SU-DHL-6 (cell line): ENCODE data around the gene ATP5F1C.

Experiments used
- H2AFZ ChIP-seq: fragments of 200-600 bp; sonication (generic); 2 replicates; pipeline ENCODE4 v1.6.1; 2014; ENCODE audit warnings: low read depth, mild to moderate bottlenecking, moderate library complexity, mixed read lengths, antibody characterized with exemption, low read length; ENCODE audit not compliant: severe bottlenecking
- H3F3A ChIP-seq: fragments of 200-600 bp; shearing (Covaris generic); 2 replicates; pipeline ENCODE4 v1.6.0; 2016; ENCODE audit warnings: antibody characterized with exemption, mild to moderate bottlenecking; ENCODE audit not compliant: insufficient read depth
- H3K27ac ChIP-seq: fragments of 200-600 bp; sonication (generic); 2 replicates; pipeline ENCODE4 v1.5.1; 2016; ENCODE audit warnings: low read depth, mild to moderate bottlenecking, low read length, moderate library complexity, mixed read lengths
- H3K27me3 ChIP-seq: fragments of 200-600 bp; sonication (generic), shearing (Covaris generic); 2 replicates; pipeline ENCODE4 v1.6.0; 2014; ENCODE audit warnings: mild to moderate bottlenecking, low read length
- H3K36me3 ChIP-seq: fragments of 200-600 bp; sonication (generic); 2 replicates; pipeline ENCODE4 v1.6.1; 2014; ENCODE audit warnings: mild to moderate bottlenecking, low read length, mixed read lengths
- H3K4me2 ChIP-seq: fragments of 300-600, 200-600 bp; shearing (Covaris generic), sonication (generic); 2 replicates; pipeline ENCODE4 v1.6.0; 2014; ENCODE audit warnings: low read length, low read depth, mild to moderate bottlenecking; ENCODE audit not compliant: poor library complexity, severe bottlenecking
- H3K4me3 ChIP-seq: fragments of 200-600 bp; sonication (generic); 2 replicates; pipeline ENCODE4 v1.5.1; 2014; ENCODE audit warnings: antibody characterized with exemption, low read length, mild to moderate bottlenecking, mixed read lengths; ENCODE audit not compliant: insufficient read depth, poor library complexity, severe bottlenecking
- H3K79me2 ChIP-seq: fragments of 200-600 bp; sonication (generic); 2 replicates; pipeline ENCODE4 v1.6.1; 2014; ENCODE audit warnings: mild to moderate bottlenecking, low read length, moderate library complexity; ENCODE audit not compliant: insufficient read depth
- H3K9ac ChIP-seq: fragments of 200-600 bp; sonication (generic); 2 replicates; pipeline ENCODE4 v1.7.0; 2014; ENCODE audit warnings: mild to moderate bottlenecking, low read length
- H3K9me2 ChIP-seq: fragments of 200-600 bp; sonication (generic); replicated peaks from 2 replicates; pipeline ENCODE4 v1.6.1; 2014; ENCODE audit warnings: low read length; ENCODE audit not compliant: insufficient read depth
- H3K9me3 ChIP-seq: fragments of 200-600 bp; sonication (generic); 2 replicates; pipeline ENCODE4 v1.6.1; 2014; ENCODE audit warnings: low read length, mixed read lengths; ENCODE audit not compliant: insufficient read depth
- H4K20me1 ChIP-seq: fragments of 200-600 bp; sonication (generic); 2 replicates; pipeline ENCODE4 v1.6.1; 2014; ENCODE audit warnings: low read depth, mild to moderate bottlenecking, antibody characterized with exemption, low read length, moderate library complexity, mixed read lengths
- EZH2phosphoT487 ChIP-seq: fragments of 200-600 bp; sonication (generic), shearing (Covaris generic); conservative IDR thresholded peaks from 2 replicates; pipeline ENCODE4 v1.6.1; 2018; ENCODE audit warnings: mild to moderate bottlenecking, antibody characterized with exemption, low read length, moderate library complexity, mixed read lengths
- TF ChIP-seq, protein P1 (sequence below): fragments of 200-600 bp; sonication (generic); IDR thresholded peaks from one replicate; pipeline ENCODE4 v1.5.1; 2017; ENCODE audit warnings: antibody characterized with exemption, mild to moderate bottlenecking, low read length, moderate library complexity; ENCODE audit not compliant: insufficient read depth, poor library complexity, severe bottlenecking

ATP5F1C gene

DNA sequence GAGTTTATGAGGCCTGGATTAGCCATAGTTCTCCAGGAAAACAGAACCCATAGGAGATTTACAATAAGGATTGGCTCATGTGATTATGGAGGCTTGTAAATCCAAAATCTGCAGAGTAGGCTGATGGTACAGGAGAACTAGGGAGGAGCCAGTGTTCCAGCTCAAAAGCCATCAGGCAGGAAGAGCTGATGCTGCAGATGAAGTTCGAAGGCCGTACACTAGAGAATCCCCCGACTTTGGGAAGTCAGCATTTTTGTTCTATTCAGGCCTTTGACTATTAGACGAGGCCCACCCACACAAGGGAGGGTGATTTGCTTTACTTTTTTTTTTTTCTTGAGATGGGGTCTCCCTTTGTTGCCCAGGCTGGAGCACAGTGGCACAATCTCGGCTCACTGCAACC lies 37.8 kb upstream of the ATP5F1C start:
- no peak for TF ChIP-seq EZH2phosphoT487
- TF ChIP-seq, protein P1, sequence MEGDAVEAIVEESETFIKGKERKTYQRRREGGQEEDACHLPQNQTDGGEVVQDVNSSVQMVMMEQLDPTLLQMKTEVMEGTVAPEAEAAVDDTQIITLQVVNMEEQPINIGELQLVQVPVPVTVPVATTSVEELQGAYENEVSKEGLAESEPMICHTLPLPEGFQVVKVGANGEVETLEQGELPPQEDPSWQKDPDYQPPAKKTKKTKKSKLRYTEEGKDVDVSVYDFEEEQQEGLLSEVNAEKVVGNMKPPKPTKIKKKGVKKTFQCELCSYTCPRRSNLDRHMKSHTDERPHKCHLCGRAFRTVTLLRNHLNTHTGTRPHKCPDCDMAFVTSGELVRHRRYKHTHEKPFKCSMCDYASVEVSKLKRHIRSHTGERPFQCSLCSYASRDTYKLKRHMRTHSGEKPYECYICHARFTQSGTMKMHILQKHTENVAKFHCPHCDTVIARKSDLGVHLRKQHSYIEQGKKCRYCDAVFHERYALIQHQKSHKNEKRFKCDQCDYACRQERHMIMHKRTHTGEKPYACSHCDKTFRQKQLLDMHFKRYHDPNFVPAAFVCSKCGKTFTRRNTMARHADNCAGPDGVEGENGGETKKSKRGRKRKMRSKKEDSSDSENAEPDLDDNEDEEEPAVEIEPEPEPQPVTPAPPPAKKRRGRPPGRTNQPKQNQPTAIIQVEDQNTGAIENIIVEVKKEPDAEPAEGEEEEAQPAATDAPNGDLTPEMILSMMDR = no peak

DNA sequence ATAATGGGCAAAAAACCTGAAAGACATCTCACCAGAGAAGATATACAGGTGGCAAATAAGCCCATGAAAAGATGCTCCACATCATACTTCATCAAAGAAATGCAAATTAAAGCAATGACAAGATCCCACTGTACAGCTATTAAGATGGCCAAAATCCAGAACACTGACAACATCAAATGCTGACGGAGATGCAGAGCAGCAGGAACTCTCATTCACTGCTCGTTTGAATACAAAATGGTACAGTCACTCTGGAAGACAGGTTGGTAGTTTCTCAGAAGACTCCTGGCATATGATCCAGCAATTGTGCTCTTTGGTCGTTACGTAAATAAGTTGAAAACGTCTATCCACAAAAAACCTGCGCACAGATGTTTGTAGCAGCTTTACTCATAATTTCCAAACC lies 35.7 kb upstream of the ATP5F1C start:
- peaks cover 18% of the 10 kb centered on the region; the same call in 1 of the 2 replicates for H3K36me3 ChIP-seq
- no peaks in the 10 kb centered on the region for H3F3A ChIP-seq

More for the DNA sequence above, 37.8 kb upstream of the ATP5F1C start:
- no peaks in the 10 kb centered on the region for H3K27me3 ChIP-seq
- H2AFZ ChIP-seq = no peak overlapping the region
- H3K36me3 ChIP-seq = peaks cover 7% of the 10 kb centered on the region; the same call in 1 of the 2 replicates
- H3K9me2 ChIP-seq = no peaks in the 10 kb centered on the region
- H3K4me3 ChIP-seq = no peak overlapping the region
- H3K9ac ChIP-seq = no peak overlapping the region
- no peaks in the 10 kb centered on the region for H3K79me2 ChIP-seq
- H4K20me1 ChIP-seq = no peaks in the 10 kb centered on the region
- H3K27ac ChIP-seq = no peak overlapping the region
- H3K4me2 ChIP-seq = no peak overlapping the region
- H3F3A ChIP-seq = no peaks in the 10 kb centered on the region
- no peaks in the 10 kb centered on the region for H3K9me3 ChIP-seq

DNA sequence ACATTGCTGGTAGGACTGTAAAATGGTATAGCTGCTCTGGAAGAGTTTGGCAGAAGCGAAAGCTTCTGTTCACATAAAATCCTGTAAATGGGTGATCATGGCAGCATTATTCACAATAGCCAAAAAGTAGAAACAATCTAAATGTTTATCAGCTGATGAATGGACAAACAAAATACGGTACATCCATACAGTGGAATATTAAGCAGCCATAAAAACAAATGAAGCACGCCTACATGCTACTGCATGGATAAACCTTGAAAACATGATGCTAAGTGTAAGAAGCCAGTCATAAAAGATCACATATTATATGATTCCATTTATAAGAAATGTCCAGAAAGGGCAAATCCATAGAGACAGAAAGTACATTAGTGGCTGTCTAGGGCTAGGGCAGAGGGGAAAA lies 32.9 kb upstream of the ATP5F1C start:
- Histone ChIP-seq H3K4me2 (no peak overlapping the region), H3K79me2 (no peaks in the 10 kb centered on the region), H3K9ac (no peak overlapping the region), H2AFZ (no peak overlapping the region), H3K9me3 (no peaks in the 10 kb centered on the region), H4K20me1 (no peaks in the 10 kb centered on the region), H3K9me2 (no peaks in the 10 kb centered on the region), H3F3A (no peaks in the 10 kb centered on the region), H3K27me3 (no peaks in the 10 kb centered on the region), H3K36me3 (peaks cover 36% of the 10 kb centered on the region; the same call in 1 of the 2 replicates), H3K4me3 (no peak overlapping the region), H3K27ac (no peak overlapping the region)
- TF ChIP-seq EZH2phosphoT487 = no peak
- TF ChIP-seq, protein P1 = no peak

More for the DNA sequence above, 35.7 kb upstream of the ATP5F1C start:
- Histone ChIP-seq H2AFZ (no peak overlapping the region), H4K20me1 (no peaks in the 10 kb centered on the region), H3K27me3 (no peaks in the 10 kb centered on the region), H3K79me2 (no peaks in the 10 kb centered on the region), H3K27ac (no peak overlapping the region), H3K9me2 (no peaks in the 10 kb centered on the region), H3K4me2 (no peak overlapping the region), H3K9ac (no peak overlapping the region), H3K4me3 (no peak overlapping the region), H3K9me3 (no peaks in the 10 kb centered on the region)
- TF ChIP-seq EZH2phosphoT487 = no peak
- TF ChIP-seq, protein P1 = no peak
